SU-DHL-6 (cell line): ENCODE measurements around the gene CHMP1B.

Experiments used
- H2AFZ ChIP-seq: fragments of 200-600 bp; sonication (generic); 2 replicates; pipeline ENCODE4 v1.6.1; 2014; ENCODE audit warnings: low read depth, mild to moderate bottlenecking, moderate library complexity, mixed read lengths, antibody characterized with exemption, low read length; ENCODE audit not compliant: severe bottlenecking
- H3F3A ChIP-seq: fragments of 200-600 bp; shearing (Covaris generic); 2 replicates; pipeline ENCODE4 v1.6.0; 2016; ENCODE audit warnings: antibody characterized with exemption, mild to moderate bottlenecking; ENCODE audit not compliant: insufficient read depth
- H3K27ac ChIP-seq: fragments of 200-600 bp; sonication (generic); 2 replicates; pipeline ENCODE4 v1.5.1; 2016; ENCODE audit warnings: low read depth, mild to moderate bottlenecking, low read length, moderate library complexity, mixed read lengths
- H3K27me3 ChIP-seq: fragments of 200-600 bp; sonication (generic), shearing (Covaris generic); 2 replicates; pipeline ENCODE4 v1.6.0; 2014; ENCODE audit warnings: mild to moderate bottlenecking, low read length
- H3K36me3 ChIP-seq: fragments of 200-600 bp; sonication (generic); 2 replicates; pipeline ENCODE4 v1.6.1; 2014; ENCODE audit warnings: mild to moderate bottlenecking, low read length, mixed read lengths
- H3K4me2 ChIP-seq: fragments of 300-600, 200-600 bp; shearing (Covaris generic), sonication (generic); 2 replicates; pipeline ENCODE4 v1.6.0; 2014; ENCODE audit warnings: low read length, low read depth, mild to moderate bottlenecking; ENCODE audit not compliant: poor library complexity, severe bottlenecking
- H3K4me3 ChIP-seq: fragments of 200-600 bp; sonication (generic); 2 replicates; pipeline ENCODE4 v1.5.1; 2014; ENCODE audit warnings: antibody characterized with exemption, low read length, mild to moderate bottlenecking, mixed read lengths; ENCODE audit not compliant: insufficient read depth, poor library complexity, severe bottlenecking
- H3K79me2 ChIP-seq: fragments of 200-600 bp; sonication (generic); 2 replicates; pipeline ENCODE4 v1.6.1; 2014; ENCODE audit warnings: mild to moderate bottlenecking, low read length, moderate library complexity; ENCODE audit not compliant: insufficient read depth
- H3K9ac ChIP-seq: fragments of 200-600 bp; sonication (generic); 2 replicates; pipeline ENCODE4 v1.7.0; 2014; ENCODE audit warnings: mild to moderate bottlenecking, low read length
- H3K9me2 ChIP-seq: fragments of 200-600 bp; sonication (generic); replicated peaks from 2 replicates; pipeline ENCODE4 v1.6.1; 2014; ENCODE audit warnings: low read length; ENCODE audit not compliant: insufficient read depth
- H3K9me3 ChIP-seq: fragments of 200-600 bp; sonication (generic); 2 replicates; pipeline ENCODE4 v1.6.1; 2014; ENCODE audit warnings: low read length, mixed read lengths; ENCODE audit not compliant: insufficient read depth
- H4K20me1 ChIP-seq: fragments of 200-600 bp; sonication (generic); 2 replicates; pipeline ENCODE4 v1.6.1; 2014; ENCODE audit warnings: low read depth, mild to moderate bottlenecking, antibody characterized with exemption, low read length, moderate library complexity, mixed read lengths
- EZH2phosphoT487 ChIP-seq: fragments of 200-600 bp; sonication (generic), shearing (Covaris generic); conservative IDR thresholded peaks from 2 replicates; pipeline ENCODE4 v1.6.1; 2018; ENCODE audit warnings: mild to moderate bottlenecking, antibody characterized with exemption, low read length, moderate library complexity, mixed read lengths
- TF ChIP-seq, protein P1 (sequence below): fragments of 200-600 bp; sonication (generic); IDR thresholded peaks from one replicate; pipeline ENCODE4 v1.5.1; 2017; ENCODE audit warnings: antibody characterized with exemption, mild to moderate bottlenecking, low read length, moderate library complexity; ENCODE audit not compliant: insufficient read depth, poor library complexity, severe bottlenecking

CHMP1B gene

DNA sequence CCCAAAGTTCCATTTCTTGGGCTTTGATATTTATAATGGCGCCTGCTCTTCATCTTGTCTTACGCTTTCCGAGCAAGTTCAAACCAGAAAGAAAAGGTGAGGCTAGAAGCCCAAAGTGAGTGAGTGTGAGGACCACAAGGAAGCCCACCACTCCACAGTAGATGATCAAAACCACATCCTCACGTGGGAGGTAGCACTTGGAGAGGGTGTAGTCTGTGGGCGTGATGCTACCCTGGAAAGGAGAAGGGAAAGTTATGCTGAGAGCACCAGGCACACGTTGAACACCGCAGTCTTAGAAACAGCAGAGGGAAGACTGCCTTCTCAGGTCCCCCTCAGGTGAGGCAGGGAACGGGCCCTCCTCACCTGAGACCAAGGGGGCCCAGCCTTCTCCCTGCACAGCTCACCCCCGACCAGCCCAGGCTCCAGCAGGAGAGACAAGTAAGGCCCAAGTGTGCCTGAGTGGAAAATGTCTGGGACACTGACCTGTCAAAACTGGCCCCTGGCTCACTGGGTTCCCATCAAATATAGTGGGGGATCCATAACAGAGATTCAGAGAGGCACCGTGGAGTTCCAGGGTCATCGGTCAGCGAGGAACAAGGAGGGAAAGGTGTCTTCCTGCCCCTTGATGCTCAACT, 33.3 kb downstream of the CHMP1B start:
- H3K4me2 ChIP-seq = no peak overlapping the region
- H3K9ac ChIP-seq = no peak overlapping the region
- H3K36me3 ChIP-seq = no peaks in the 10 kb centered on the region

DNA sequence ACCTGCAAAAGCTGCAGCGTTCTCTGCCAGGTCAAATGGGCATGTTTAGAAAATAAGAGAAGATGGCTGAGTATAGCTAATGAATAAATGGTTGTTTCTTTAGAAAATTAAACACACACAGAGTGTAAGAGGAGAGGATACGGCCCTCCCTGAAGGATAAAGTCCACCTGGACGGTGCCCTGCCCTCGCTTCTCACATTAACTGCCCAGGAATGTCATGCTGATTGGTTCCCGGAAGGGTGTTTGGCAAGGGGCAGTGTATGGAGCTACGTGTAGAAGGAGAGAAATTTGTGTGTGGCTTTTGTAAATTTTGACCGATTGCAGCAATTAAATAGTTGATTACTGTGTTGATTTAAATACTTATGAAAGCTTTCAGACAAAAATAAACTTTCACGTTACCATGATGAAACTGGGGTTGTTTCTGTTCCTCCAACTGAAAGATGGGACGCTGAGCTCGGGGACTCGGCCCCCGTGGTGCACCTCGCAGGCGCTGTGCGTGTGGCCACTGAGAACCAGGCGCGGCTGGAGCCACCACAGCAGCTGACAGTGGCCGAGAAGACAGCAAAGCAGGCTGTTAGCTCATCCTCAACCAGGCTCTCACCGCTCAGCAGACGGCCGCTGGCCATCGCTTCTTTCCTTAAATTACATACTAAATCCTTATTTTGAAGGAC, 34.2 kb downstream of the CHMP1B start:
- H2AFZ ChIP-seq = no peak overlapping the region
- no peak overlapping the region for H3K27ac ChIP-seq
- H3K4me2 ChIP-seq = no peak overlapping the region

More for the DNA sequence above, 33.3 kb downstream of the CHMP1B start:
- Histone ChIP-seq H3F3A (no peaks in the 10 kb centered on the region), H3K9me2 (no peaks in the 10 kb centered on the region), H2AFZ (no peak overlapping the region), H3K27me3 (no peaks in the 10 kb centered on the region), H4K20me1 (no peaks in the 10 kb centered on the region), H3K9me3 (no peaks in the 10 kb centered on the region), H3K27ac (no peak overlapping the region), H3K4me3 (no peak overlapping the region), H3K79me2 (no peaks in the 10 kb centered on the region)
- TF ChIP-seq, protein P1, sequence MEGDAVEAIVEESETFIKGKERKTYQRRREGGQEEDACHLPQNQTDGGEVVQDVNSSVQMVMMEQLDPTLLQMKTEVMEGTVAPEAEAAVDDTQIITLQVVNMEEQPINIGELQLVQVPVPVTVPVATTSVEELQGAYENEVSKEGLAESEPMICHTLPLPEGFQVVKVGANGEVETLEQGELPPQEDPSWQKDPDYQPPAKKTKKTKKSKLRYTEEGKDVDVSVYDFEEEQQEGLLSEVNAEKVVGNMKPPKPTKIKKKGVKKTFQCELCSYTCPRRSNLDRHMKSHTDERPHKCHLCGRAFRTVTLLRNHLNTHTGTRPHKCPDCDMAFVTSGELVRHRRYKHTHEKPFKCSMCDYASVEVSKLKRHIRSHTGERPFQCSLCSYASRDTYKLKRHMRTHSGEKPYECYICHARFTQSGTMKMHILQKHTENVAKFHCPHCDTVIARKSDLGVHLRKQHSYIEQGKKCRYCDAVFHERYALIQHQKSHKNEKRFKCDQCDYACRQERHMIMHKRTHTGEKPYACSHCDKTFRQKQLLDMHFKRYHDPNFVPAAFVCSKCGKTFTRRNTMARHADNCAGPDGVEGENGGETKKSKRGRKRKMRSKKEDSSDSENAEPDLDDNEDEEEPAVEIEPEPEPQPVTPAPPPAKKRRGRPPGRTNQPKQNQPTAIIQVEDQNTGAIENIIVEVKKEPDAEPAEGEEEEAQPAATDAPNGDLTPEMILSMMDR = no peak
- no peak for TF ChIP-seq EZH2phosphoT487

DNA sequence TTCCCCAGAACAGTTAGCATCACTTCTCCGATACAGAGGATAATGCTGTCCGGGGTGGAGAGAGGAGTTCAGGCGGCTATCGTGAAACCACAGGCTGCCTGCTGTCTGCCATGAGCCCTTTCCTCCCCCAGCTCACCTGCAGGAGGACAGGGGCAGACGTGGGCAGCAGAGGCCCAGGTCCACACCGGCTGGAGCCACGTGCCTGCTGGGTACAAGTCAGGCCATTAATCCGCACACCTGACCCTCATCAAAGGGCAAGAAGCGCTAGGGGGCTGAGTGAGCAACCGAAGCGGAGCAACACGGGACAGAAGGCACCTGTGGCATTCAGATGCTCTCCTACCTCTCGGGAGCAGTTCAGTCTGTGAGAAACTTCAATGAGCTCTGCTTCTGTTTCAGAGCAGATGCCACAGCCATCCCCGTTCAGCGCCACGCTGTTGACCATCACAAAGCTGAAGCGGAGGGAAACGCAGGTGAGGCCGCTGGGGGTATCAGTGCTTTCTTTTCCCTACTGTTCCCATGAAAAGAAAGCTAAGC, 35.4 kb downstream of the CHMP1B start:
- Histone ChIP-seq H3K36me3 (no peaks in the 10 kb centered on the region), H4K20me1 (no peaks in the 10 kb centered on the region), H3K27me3 (no peaks in the 10 kb centered on the region), H3K9me2 (no peaks in the 10 kb centered on the region), H3K4me3 (no peak overlapping the region), H3F3A (no peaks in the 10 kb centered on the region), H3K9ac (no peak overlapping the region), H3K4me2 (no peak overlapping the region), H2AFZ (no peak overlapping the region), H3K9me3 (no peaks in the 10 kb centered on the region), H3K79me2 (no peaks in the 10 kb centered on the region), H3K27ac (no peak overlapping the region)
- no peak for TF ChIP-seq EZH2phosphoT487
- TF ChIP-seq, protein P1 = no peak

More for the DNA sequence above, 34.2 kb downstream of the CHMP1B start:
- Histone ChIP-seq H3K9ac (no peak overlapping the region), H4K20me1 (no peaks in the 10 kb centered on the region), H3K4me3 (no peak overlapping the region), H3K36me3 (no peaks in the 10 kb centered on the region), H3K9me2 (no peaks in the 10 kb centered on the region), H3F3A (no peaks in the 10 kb centered on the region), H3K27me3 (no peaks in the 10 kb centered on the region), H3K79me2 (no peaks in the 10 kb centered on the region), H3K9me3 (no peaks in the 10 kb centered on the region)
- TF ChIP-seq, protein P1 = no peak
- TF ChIP-seq EZH2phosphoT487 = no peak
